Hematopoietic multipotent progenitor cell treated with erythropoietin and hydrocortisone succinate and interleukin-3 and kit ligand, for 6 days (in vitro differentiated cells): ENCODE measurements around the gene FRMD4A.
"Not testable (repeated sequence)": the region's sequence is repeated elsewhere in the genome, so short reads cannot be mapped to it uniquely, and the experiment has no call there.

ENCODE experiments used
- DNase-seq: peaks from one replicate; pipeline ENCODE4 v3.0.0-alpha.2; 2015

FRMD4A gene

GRCh38 chr10:13971601-13972475 is 358.9 kb downstream of the FRMD4A start:
- no peak for DNase-seq

GRCh38 chr10:13970957-13971353 is 359.8 kb downstream of the FRMD4A start:
- DNase-seq = no peak

GRCh38 chr10:13970236-13970956 is 360.3 kb downstream of the FRMD4A start:
- no peak for DNase-seq

DNA sequence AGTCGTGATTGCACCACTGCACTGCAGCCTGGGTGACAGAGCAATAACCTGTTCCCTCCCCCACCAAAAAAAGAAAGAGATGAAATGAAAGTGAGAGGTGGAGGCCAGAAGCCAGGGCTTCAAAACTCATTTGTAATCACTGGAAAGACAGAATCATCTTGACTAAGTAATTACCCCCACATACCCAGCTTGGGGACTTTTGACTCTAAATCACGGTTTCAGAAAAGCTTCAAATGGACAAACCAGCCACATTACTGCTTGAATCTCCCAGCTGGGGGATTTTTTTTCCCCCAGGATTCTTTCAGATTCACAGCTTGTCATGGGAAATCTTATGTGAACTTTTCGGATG is 361.0 kb downstream of the FRMD4A start:
- no peak for DNase-seq

DNA sequence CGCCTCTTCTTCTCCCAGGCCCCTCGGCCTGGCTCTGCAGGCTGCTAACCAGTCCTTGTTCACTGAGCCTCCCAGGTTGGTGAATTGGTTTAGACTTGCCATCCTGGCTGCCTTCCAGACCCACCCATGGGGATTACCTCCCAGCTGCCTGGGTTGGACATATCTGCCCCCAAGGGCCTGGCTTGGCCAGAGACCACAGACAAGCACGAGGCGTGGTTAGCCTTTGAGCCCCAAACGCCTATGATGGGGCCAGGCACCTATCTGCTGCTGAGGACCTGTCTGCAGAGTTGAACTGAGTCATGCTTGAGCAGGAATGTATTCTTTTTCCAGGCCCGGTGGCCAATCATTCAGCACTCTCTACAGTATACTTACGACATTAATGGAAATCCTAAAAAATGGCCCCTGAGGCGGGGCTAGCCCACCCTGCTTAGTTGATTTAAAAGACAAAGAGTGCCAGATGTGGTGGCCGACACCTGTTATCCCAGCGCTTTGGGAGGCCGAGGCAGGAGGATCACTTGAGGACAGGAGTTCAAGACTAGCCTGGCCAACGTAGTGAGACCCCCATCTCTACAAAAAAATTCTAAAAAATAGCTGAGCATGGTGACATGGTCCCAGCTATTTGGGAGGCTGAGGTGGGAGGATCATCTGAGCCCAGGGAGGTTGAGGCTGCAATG is 361.5 kb downstream of the FRMD4A start:
- no peak for DNase-seq

DNA sequence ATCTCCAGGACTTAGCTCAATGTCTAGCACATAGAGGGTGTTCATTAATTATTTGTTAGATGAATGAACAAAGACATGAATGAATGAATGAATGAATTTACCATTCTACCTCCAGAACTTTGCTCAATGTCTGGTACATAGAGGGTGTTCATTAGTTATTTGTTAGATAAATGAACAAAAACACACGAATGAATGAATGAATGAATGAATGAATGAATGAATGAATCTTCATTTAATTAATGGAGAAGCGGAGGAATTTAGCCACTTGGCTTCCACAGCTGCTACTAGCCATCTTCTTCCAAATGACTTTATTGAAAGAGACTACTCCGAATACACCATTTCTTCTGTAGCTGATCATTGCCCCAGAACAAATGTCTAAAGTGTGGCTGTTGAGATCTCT is 368.9 kb downstream of the FRMD4A start:
- no peak for DNase-seq

- no peak for DNase-seq
Measured at GRCh38 chr10:13961097-13961496, 369.6 kb downstream of the FRMD4A start.

GRCh38 chr10:13960603-13961002 is 370.1 kb downstream of the FRMD4A start:
- no peak for DNase-seq

- DNase-seq = no peak
Measured at GRCh38 chr10:13959443-13960359, 371.0 kb downstream of the FRMD4A start.

DNA sequence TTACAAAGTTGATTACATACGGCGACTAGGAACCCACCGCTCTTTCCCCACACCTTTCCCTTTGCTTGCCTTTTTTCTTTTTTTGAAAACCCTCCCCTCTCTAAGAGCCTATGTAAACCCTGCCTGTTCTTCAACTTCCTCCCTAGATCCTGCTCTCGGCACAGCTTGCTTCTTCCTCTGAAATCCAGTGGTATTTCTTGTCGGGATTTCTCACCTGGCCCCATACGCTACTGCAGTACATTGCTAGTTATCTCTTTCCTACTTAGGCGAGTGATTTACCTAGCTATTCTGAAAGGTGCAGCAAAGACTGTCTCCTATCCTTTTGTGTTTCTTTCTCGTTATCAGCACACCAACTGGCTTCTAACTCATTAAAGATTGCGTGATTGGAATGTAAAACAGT is 372.9 kb downstream of the FRMD4A start:
- no peak for DNase-seq

- no peak for DNase-seq
Measured at GRCh38 chr10:13956826-13957225, 373.9 kb downstream of the FRMD4A start.

DNA sequence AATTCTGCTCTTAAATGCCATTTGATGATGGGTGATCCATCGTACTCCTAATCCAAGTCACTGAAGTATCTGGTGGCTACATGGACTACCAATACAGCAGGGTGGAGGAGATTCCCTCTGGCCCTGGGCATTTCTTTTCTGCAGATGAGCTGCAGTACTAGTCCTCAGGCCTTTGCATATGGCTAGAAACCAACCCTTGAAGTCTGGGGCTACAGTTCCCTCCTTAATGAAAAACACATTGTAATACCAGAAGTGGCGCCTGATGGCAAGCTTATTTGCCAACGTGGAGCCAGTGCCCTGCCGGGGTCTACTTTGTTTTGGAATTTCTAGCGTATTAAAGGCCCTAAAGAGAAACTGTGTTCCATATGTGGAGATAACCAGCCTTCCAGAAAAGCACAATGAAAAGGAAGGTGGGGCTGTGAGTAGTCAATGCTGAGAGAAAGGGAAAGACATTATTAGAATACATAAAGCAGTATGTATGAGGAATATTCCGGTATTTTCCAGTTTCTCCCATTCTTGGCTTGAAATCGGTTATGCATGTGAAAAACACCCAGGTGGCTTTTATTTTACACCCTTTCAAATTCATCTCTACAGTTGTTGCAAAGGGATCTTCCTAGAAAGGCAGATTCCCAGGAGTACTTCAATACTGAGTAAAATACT is 375.2 kb downstream of the FRMD4A start:
- no peak for DNase-seq

DNA sequence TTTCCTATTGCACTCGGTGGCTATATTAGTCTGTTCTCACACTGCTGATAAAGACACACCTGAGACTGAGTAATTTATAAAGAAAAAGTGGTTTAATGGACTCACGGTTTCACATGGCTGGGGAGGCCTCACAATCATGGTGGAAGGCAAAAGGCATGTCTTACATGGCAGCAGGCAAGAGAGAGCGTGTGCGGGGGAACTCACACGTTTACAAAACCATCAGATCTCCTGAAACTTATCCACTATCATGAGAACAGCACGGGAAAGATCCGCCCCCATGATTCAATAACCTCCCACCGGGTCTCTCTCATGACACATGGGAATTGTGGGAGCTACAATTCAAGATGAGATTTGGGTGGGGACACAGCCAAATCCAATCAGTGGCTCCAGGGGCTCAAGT is 376.5 kb downstream of the FRMD4A start:
- not testable (repeated sequence) for DNase-seq

DNA sequence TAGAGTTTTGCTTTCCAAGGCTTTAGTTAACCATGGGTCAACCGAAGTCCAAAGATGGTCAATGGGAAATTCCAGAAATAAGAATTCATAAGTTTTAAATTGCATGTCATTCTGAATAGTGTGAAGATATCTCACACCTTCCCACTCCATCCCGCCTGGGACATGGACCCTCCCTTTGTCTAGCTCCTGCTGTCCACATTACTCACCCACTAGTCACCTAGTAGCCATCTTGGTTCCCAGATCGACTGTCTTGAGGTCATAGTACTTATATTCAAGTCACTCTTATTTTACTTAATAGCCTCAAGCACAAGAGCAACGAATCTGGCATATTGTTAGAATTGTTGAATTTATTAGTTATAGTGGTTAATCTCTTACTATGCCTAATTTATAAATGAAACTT is 377.4 kb downstream of the FRMD4A start:
- DNase-seq = no peak

DNA sequence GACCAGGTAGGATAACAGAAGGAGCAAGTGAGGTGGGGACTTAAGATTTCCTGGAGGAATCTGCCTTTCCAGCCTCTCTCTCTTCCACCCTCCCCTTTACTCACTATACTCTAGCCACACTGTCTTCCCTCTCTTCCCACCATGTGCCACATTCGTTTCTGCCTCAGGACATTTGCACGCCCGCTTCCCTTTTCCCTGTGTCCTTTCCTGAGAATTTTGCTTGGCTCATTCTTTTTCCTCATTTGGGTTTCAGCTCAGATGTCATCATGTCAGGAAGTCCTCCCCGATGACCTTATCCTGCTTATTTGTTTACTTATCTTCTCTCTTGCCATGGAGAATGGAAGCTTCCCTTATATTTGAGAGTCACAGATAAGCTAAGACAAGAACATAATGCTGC is 380.2 kb downstream of the FRMD4A start:
- DNase-seq = no peak

- no peak for DNase-seq
Measured at GRCh38 chr10:13949844-13950542, 380.7 kb downstream of the FRMD4A start.

- no peak for DNase-seq
Measured at GRCh38 chr10:13946209-13946460, 384.6 kb downstream of the FRMD4A start.

DNA sequence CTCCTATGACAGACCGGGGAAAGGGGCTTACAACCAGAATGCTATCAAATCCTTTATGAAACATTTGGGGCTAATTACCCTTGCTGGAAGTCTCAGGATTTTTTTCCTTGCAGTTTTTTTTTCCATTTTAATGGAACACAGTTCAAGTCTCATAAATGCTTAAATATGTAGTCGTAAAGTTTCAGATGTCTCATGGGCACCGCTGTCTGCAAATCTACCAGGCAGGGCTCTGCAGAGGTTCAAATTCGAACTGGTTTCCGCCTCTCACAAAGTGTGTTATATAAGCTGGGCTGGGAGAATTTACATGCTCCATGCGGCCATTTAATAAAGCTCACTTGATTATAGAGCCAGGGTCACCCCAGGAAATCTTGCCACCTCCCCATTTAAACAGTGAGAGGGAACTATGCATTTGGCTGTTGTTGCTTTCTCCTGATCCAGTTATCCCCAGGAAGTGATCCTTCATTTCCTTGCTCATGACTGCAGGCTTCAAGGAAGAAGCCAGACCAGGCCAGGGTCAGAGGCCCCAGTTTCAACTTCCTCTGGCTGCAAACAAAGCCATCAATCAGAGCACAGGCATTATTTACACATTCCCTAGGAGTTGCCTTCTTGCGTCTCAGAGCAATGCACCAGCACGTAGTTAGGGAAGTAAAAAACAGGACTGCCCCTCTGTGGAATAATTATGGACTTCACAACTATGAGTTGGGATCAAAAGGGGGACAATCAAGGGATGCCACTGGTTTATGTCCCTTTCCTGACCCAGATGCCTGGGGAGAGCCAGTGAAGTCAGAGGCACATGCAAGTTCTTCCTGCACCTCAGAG is 385.1 kb downstream of the FRMD4A start:
- no peak for DNase-seq

DNA sequence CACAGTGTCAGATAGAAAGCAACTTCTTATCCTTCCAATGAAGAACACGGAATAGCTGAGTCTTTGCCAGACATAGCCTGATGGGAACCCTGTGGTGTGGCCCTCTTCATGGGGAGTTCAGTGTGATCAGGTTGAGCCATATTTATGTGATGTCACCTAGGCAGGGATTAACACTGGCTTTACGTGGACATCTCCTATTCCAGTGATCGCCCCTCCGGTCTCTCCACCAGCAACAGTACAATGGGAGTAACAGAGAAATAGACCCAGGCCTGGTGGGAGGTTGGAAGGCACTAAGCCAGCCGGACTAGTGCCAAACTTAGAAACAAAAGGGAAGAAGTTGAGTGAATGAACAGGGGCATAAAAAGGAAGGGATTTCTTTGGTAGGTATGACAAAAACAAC is 385.9 kb downstream of the FRMD4A start:
- no peak for DNase-seq

DNA sequence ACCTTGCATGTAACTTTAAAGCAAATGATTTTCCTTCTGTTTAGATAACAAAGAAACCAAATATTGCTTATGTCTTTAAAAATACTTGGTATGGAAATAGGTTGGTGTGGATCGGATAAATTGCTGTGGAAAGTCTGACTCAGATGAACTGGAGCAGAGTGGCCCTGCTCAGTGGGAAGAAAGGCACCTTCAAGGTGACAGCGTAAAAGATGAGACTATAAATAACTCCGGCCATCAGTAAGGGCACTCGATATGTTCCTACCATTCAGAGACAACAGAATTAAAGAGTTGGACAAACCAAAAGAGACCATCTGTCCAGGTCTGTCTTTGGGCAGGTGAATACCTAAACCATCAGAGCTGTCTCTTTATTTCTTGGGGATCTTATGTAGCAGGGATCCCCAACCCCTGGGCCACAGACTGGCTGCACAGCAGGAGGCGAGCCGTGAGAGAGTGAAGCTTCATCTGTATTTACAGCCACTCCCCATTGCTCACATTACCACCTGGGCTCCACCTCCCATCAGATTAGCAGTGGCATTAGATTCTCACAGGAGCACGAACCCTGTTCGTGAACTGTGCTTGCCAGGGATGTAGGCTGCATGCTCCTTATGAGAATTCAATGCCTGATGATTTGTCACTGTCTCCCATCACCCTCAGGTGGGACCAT is 386.9 kb downstream of the FRMD4A start:
- DNase-seq = no peak
